ENCODE data around the gene CCDC157.
A peak's percentile ranks its signal among the peaks of the same experiment; 100 is the strongest.
"Not testable (repeated sequence)": the region's sequence is repeated elsewhere in the genome, so short reads cannot be mapped to it uniquely, and the experiment has no call there.

Gene CCDC157

GRCh38 chr22:30326255-30326705 is 30.5 kb upstream of the CCDC157 start:
- DNase-seq = no peak

GRCh38 chr22:30326706-30327362 is 30.0 kb upstream of the CCDC157 start, which contains the start of gene TBC1D10A:
Gene TBC1D10A (minus strand): TSS chr22:30326941. CDS start chr22:30326881, 60 bp downstream.
- peak; percentile 79 for DNase-seq

GRCh38 chr22:30327864-30328345 is 28.9 kb upstream of the CCDC157 start:
- no peak for DNase-seq

- no peak for DNase-seq
These were observed 28.2 kb upstream of the CCDC157 start for GRCh38 chr22:30328466-30329049.

GRCh38 chr22:30332551-30332950 is 24.3 kb upstream of the CCDC157 start:
- DNase-seq = no peak

GRCh38 chr22:30332994-30333706 is 23.7 kb upstream of the CCDC157 start:
- DNase-seq = no peak

- DNase-seq = no peak
These were observed 23.1 kb upstream of the CCDC157 start for GRCh38 chr22:30333707-30334087.

GRCh38 chr22:30334646-30335045 is 22.2 kb upstream of the CCDC157 start:
- no peak for DNase-seq

GRCh38 chr22:30335236-30335635 is 21.6 kb upstream of the CCDC157 start:
- no peak for DNase-seq

- no peak for DNase-seq
These were observed 19.9 kb upstream of the CCDC157 start for GRCh38 chr22:30336752-30337460.

- no peak for DNase-seq
These were observed 19.4 kb upstream of the CCDC157 start for GRCh38 chr22:30337461-30337778.

- not testable (repeated sequence) for DNase-seq
These were observed 18.5 kb upstream of the CCDC157 start for GRCh38 chr22:30338341-30338740.

GRCh38 chr22:30338802-30339201 is 18.0 kb upstream of the CCDC157 start:
- no peak for DNase-seq

GRCh38 chr22:30340911-30341685 is 15.7 kb upstream of the CCDC157 start:
- DNase-seq = no peak

GRCh38 chr22:30344447-30345200 is 12.2 kb upstream of the CCDC157 start:
- no peak for DNase-seq

- DNase-seq = no peak
These were observed 9.4 kb upstream of the CCDC157 start for GRCh38 chr22:30347255-30347892.

- no peak for DNase-seq
These were observed 8.4 kb upstream of the CCDC157 start for GRCh38 chr22:30348404-30348803.

- no peak for DNase-seq
These were observed 8.0 kb upstream of the CCDC157 start for GRCh38 chr22:30348809-30349208.

- no peak for DNase-seq
These were observed 5.6 kb upstream of the CCDC157 start for GRCh38 chr22:30351226-30351625.

- DNase-seq = no peak
These were observed 2.2 kb upstream of the CCDC157 start for GRCh38 chr22:30354644-30355043.

GRCh38 chr22:30357236-30357570 is 396 bp downstream of the CCDC157 start:
- DNase-seq = no peak
